GM19463 (cell line): ENCODE data around the gene ART3.

Experiments
- ATAC-seq: cut with Tn5 transposase; IDR thresholded peaks from one replicate; pipeline ENCODE4 v1.9.1; 2021; ENCODE audit warnings: mild to moderate bottlenecking, moderate library complexity; ENCODE audit not compliant: unreplicated experiment

ART3 gene

GRCh38 chr4:76144546-76144945 is 70.0 kb downstream of the ART3 start:
- ATAC-seq, result no peak

- ATAC-seq, result peak; percentile 36
Observed at GRCh38 chr4:76147454-76148141, 73.1 kb downstream of the ART3 start.

- peak; percentile 98 for ATAC-seq
Observed at GRCh38 chr4:76148142-76148865, 73.8 kb downstream of the ART3 start, which contains the start of gene NUP54. NUP54 (minus strand) TSS chr4:76148397; CDS start chr4:76148374, 23 bp downstream.

GRCh38 chr4:76153356-76153755 is 78.8 kb downstream of the ART3 start:
- ATAC-seq, result no peak

- ATAC-seq, result no peak
Observed at GRCh38 chr4:76155979-76156378, 81.5 kb downstream of the ART3 start.

GRCh38 chr4:76156635-76157034 is 82.1 kb downstream of the ART3 start:
- ATAC-seq, result no peak

- ATAC-seq, result no peak
Observed at GRCh38 chr4:76160355-76160754, 85.8 kb downstream of the ART3 start.
